Liver (tissue), 9 donors: Measurements from ENCODE around the gene ZNF580. TPM values are rescaled to one million over a fixed set of nuclear protein-coding genes. Genes with fewer than 3 reads are reported as not detected.

Experiments
- DNase-seq: peaks from one replicate; pipeline ENCODE4 v3.0.0-alpha.2; 2017; ENCODE audit warnings: low spot score
- H3K27ac ChIP-seq, 2 donors: one replicate each; pipeline ENCODE4 v1.7.0; 2013; ENCODE audit warnings: inconsistent platforms in 2 of 2, low read length in 2 of 2, control low read depth in 1 of 2, low read depth in 1 of 2, mild to moderate bottlenecking in 1 of 2
- H3K27me3 ChIP-seq, 4 donors: one replicate each; pipeline versions ENCODE4 v1.6.1 to v1.7.0; 2013; ENCODE audit warnings: low read length in 3 of 4, inconsistent platforms in 1 of 4, mild to moderate bottlenecking in 1 of 4, moderate library complexity in 1 of 4; ENCODE audit not compliant: control insufficient read depth in 4 of 4, insufficient read depth in 4 of 4
- H3K36me3 ChIP-seq, 4 donors: one replicate each; pipeline versions ENCODE4 v1.6.1 to v1.7.0; 2013; ENCODE audit warnings: low read length in 3 of 4, mild to moderate bottlenecking in 3 of 4, low read depth in 1 of 4, moderate library complexity in 1 of 4; ENCODE audit not compliant: control insufficient read depth in 4 of 4, insufficient read depth in 3 of 4
- H3K4me1 ChIP-seq, 4 donors: one replicate each; pipeline versions ENCODE4 v1.6.1 to v1.7.0; 2013; ENCODE audit warnings: low read length in 3 of 4, mild to moderate bottlenecking in 3 of 4, moderate library complexity in 1 of 4; ENCODE audit not compliant: control insufficient read depth in 4 of 4, insufficient read depth in 4 of 4
- H3K4me3 ChIP-seq, 3 donors: one replicate each; pipeline versions ENCODE4 v1.6.1 to v1.7.0; 2013; ENCODE audit warnings: low read length in 3 of 3, control low read depth in 1 of 3, low read depth in 1 of 3, mild to moderate bottlenecking in 1 of 3
- H3K9ac ChIP-seq, 2 donors: one replicate each; pipeline ENCODE4 v1.7.0; 2013; ENCODE audit warnings: low read length in 2 of 2, mild to moderate bottlenecking in 2 of 2, moderate library complexity in 2 of 2, control low read depth in 1 of 2, low read depth in 1 of 2
- H3K9me3 ChIP-seq, 4 donors: one replicate each; pipeline versions ENCODE4 v1.6.1 to v1.7.0; 2013; ENCODE audit warnings: low read length in 3 of 4; ENCODE audit not compliant: control insufficient read depth in 4 of 4
- EGR1 ChIP-seq, 2 donors: IDR thresholded peaks; 2 replicates each; pipeline ENCODE4 v1.6.1; 2016 to 2018; ENCODE audit warnings: antibody characterized with exemption in 2 of 2, low read depth in 2 of 2
- FOXA1 ChIP-seq: IDR thresholded peaks from 2 replicates; pipeline ENCODE4 v1.6.1; 2016; ENCODE audit warnings: antibody characterized with exemption
- FOXA2 ChIP-seq: IDR thresholded peaks from 2 replicates; pipeline ENCODE4 v1.6.1; 2016; ENCODE audit warnings: antibody characterized with exemption
- GABPA ChIP-seq, 2 donors: IDR thresholded peaks in 1 of 2; conservative IDR thresholded peaks in 1 of 2; 2 replicates each; pipeline ENCODE4 v1.6.1; 2016; ENCODE audit warnings: antibody characterized with exemption in 2 of 2, mild to moderate bottlenecking in 1 of 2, moderate library complexity in 1 of 2
- HNF4A ChIP-seq, 2 donors: conservative IDR thresholded peaks; 2 replicates each; pipeline ENCODE4 v1.6.1; 2016; ENCODE audit warnings: antibody characterized with exemption in 2 of 2, mild to moderate bottlenecking in 2 of 2
- HNF4G ChIP-seq: IDR thresholded peaks from 2 replicates; pipeline ENCODE4 v1.6.1; 2016; ENCODE audit warnings: antibody characterized with exemption
- JUND ChIP-seq, 2 donors: IDR thresholded peaks; 2 replicates each; pipeline ENCODE4 v1.6.1; 2016; ENCODE audit warnings: antibody characterized with exemption in 2 of 2
- NR2F2 ChIP-seq: IDR thresholded peaks from 2 replicates; pipeline ENCODE4 v1.6.1; 2016; ENCODE audit warnings: antibody characterized with exemption
- RAD21 ChIP-seq, 2 donors: IDR thresholded peaks; 2 replicates each; pipeline ENCODE4 v1.6.1; 2016; ENCODE audit warnings: antibody characterized with exemption in 2 of 2, mild to moderate bottlenecking in 2 of 2
- RXRA ChIP-seq, 2 donors: IDR thresholded peaks; 2 replicates each; pipeline ENCODE4 v1.6.1; 2017 to 2018; ENCODE audit warnings: antibody characterized with exemption in 2 of 2, mild to moderate bottlenecking in 1 of 2
- SP1 ChIP-seq: IDR thresholded peaks from 2 replicates; pipeline ENCODE4 v1.6.1; 2018; ENCODE audit warnings: antibody characterized with exemption, mild to moderate bottlenecking
- TAF1 ChIP-seq: conservative IDR thresholded peaks from 2 replicates; pipeline ENCODE4 v1.6.1; 2016; ENCODE audit warnings: antibody characterized with exemption, mild to moderate bottlenecking
- YY1 ChIP-seq: IDR thresholded peaks from 2 replicates; pipeline ENCODE4 v1.6.1; 2016; ENCODE audit warnings: antibody characterized with exemption, mild to moderate bottlenecking
- ZBTB33 ChIP-seq: IDR thresholded peaks from 2 replicates; pipeline ENCODE4 v1.6.1; 2016; ENCODE audit warnings: antibody characterized with exemption
- WGBS: extraction: QIAGEN DNeasy Blood & Tissue Kit; methylation state at CpG from one replicate; pipeline ENCODE4 v1.1.7; 2013; 5-methylcytosine and 5-hydroxymethylcytosine counted together
- polyA plus RNA-seq, 2 donors: library from polyadenylated mRNA; stranded (reverse) in 1 of 2; unstranded in 1 of 2; fragments of 200-250 nt in 1 of 2; fragments of >200 nt in 1 of 2; fragmentation: Nextera tagmentation in 1 of 2; extraction: Ambion mirVana in 1 of 2; gene quantifications; one replicate each; pipeline versions ENCODE4 v1.2.1 to v1.2.3, GENCODE V29; 2013 to 2015
- total RNA-seq, 2 donors: library from RNA; depleted of rRNA; stranded (reverse); fragments of >200 nt; gene quantifications; one replicate each; pipeline ENCODE4 v1.2.3, GENCODE V29; 2014
- TF ChIP-seq, protein P1 (sequence below): IDR thresholded peaks from 2 replicates; pipeline ENCODE4 v1.6.1; 2016; ENCODE audit warnings: antibody characterized with exemption
- TF ChIP-seq, protein P2 (sequence below): IDR thresholded peaks from 2 replicates; pipeline ENCODE4 v1.6.1; 2016; ENCODE audit warnings: antibody characterized with exemption, mild to moderate bottlenecking
- TF ChIP-seq, protein P3 (sequence below): fragments of 150-350 bp; IDR thresholded peaks from 2 replicates; pipeline ENCODE4 v1.5.1; 2017; ENCODE audit warnings: improper control_type of control experiment, low read depth, low read length; ENCODE audit not compliant: missing input control
- TF ChIP-seq, protein P4 (sequence below): IDR thresholded peaks from 2 replicates; pipeline ENCODE4 v1.6.1; 2016; ENCODE audit warnings: antibody characterized with exemption
- donor health status: healthy.
- donor health status: healthy.
- donor health status: healthy.
- donor health status: healthy.
- donor health status: healthy.

Gene ZNF580
- total and polyA plus RNA-seq, 4 donors, result 2.6 to 5.2 (median 5.1) TPM

DNA sequence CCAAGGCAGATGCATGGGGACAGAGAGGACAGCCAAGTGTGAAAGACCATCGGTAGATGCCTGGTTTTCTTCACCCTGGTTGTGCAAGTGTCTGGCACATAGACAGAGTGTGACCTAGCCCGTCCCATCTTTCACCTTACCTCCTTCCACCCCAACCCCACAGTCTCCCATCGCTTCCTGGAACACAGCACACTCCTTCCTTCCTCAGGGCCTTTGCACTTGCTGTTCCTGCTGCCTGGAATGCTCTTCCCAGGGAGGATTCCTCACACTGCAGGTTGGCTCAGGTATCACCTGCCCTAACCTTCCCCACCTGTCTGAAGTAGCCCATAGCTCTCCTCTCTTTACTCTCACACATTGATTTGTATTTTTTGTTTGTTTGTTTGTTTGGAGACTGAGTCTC, 44.5 kb upstream of the ZNF580 start:
- Histone ChIP-seq H3K9me3 (no peaks in the 10 kb centered on the region), H3K36me3 (peaks cover 3 to 28% (median 12%) of the 10 kb centered on the region in 4 donors), H3K4me1 (peaks cover 1 to 12% (median 8%) of the 10 kb centered on the region in 4 donors), H3K9ac (no peak overlapping the region), H3K27me3 (no peaks in the 10 kb centered on the region), H3K4me3 (no peak overlapping the region), H3K27ac (no peak overlapping the region)
- no peak for DNase-seq
- 83% methylated on average over 3 of the region's 3 CpGs for WGBS
- TF ChIP-seq YY1 (no peak), JUND (IDR thresholded peaks at IDR 0.05) (no peak), FOXA2 (no peak), RAD21 (IDR thresholded peaks at IDR 0.05) (no peak), SP1 (no peak), RXRA (IDR thresholded peaks at IDR 0.05) (no peak), ZBTB33 (no peak), FOXA1 (no peak), TAF1 (no peak), NR2F2 (no peak), GABPA (IDR thresholded peaks at IDR 0.05 in 1 of 2, conservative IDR thresholded peaks at IDR 0.05 in 1 of 2) (no peak), HNF4G (no peak), EGR1 (IDR thresholded peaks at IDR 0.05; ENCODE audit: low read depth in 2 of 2) (no peak)
- TF ChIP-seq, protein P1, sequence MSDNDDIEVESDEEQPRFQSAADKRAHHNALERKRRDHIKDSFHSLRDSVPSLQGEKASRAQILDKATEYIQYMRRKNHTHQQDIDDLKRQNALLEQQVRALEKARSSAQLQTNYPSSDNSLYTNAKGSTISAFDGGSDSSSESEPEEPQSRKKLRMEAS, result no peak
- TF ChIP-seq, protein P2, sequence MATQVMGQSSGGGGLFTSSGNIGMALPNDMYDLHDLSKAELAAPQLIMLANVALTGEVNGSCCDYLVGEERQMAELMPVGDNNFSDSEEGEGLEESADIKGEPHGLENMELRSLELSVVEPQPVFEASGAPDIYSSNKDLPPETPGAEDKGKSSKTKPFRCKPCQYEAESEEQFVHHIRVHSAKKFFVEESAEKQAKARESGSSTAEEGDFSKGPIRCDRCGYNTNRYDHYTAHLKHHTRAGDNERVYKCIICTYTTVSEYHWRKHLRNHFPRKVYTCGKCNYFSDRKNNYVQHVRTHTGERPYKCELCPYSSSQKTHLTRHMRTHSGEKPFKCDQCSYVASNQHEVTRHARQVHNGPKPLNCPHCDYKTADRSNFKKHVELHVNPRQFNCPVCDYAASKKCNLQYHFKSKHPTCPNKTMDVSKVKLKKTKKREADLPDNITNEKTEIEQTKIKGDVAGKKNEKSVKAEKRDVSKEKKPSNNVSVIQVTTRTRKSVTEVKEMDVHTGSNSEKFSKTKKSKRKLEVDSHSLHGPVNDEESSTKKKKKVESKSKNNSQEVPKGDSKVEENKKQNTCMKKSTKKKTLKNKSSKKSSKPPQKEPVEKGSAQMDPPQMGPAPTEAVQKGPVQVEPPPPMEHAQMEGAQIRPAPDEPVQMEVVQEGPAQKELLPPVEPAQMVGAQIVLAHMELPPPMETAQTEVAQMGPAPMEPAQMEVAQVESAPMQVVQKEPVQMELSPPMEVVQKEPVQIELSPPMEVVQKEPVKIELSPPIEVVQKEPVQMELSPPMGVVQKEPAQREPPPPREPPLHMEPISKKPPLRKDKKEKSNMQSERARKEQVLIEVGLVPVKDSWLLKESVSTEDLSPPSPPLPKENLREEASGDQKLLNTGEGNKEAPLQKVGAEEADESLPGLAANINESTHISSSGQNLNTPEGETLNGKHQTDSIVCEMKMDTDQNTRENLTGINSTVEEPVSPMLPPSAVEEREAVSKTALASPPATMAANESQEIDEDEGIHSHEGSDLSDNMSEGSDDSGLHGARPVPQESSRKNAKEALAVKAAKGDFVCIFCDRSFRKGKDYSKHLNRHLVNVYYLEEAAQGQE, result no peak
- TF ChIP-seq, protein P3, sequence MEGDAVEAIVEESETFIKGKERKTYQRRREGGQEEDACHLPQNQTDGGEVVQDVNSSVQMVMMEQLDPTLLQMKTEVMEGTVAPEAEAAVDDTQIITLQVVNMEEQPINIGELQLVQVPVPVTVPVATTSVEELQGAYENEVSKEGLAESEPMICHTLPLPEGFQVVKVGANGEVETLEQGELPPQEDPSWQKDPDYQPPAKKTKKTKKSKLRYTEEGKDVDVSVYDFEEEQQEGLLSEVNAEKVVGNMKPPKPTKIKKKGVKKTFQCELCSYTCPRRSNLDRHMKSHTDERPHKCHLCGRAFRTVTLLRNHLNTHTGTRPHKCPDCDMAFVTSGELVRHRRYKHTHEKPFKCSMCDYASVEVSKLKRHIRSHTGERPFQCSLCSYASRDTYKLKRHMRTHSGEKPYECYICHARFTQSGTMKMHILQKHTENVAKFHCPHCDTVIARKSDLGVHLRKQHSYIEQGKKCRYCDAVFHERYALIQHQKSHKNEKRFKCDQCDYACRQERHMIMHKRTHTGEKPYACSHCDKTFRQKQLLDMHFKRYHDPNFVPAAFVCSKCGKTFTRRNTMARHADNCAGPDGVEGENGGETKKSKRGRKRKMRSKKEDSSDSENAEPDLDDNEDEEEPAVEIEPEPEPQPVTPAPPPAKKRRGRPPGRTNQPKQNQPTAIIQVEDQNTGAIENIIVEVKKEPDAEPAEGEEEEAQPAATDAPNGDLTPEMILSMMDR, result no peak
- TF ChIP-seq, protein P4, sequence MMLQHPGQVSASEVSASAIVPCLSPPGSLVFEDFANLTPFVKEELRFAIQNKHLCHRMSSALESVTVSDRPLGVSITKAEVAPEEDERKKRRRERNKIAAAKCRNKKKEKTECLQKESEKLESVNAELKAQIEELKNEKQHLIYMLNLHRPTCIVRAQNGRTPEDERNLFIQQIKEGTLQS, result no peak

- 98% methylated on average over 30 of the region's 30 CpGs for WGBS
- Histone ChIP-seq H3K27me3 (no peaks in the 10 kb centered on the region), H3K9ac (no peak overlapping the region), H3K9me3 (no peaks in the 10 kb centered on the region), H3K4me3 (no peak overlapping the region), H3K4me1 (peaks cover 1 to 12% (median 11%) of the 10 kb centered on the region in 4 donors), H3K36me3 (peaks cover 3 to 24% (median 12%) of the 10 kb centered on the region in 4 donors), H3K27ac (no peak overlapping the region)
- DNase-seq, result no peak
- no peak for TF ChIP-seq GABPA (IDR thresholded peaks at IDR 0.05 in 1 of 2, conservative IDR thresholded peaks at IDR 0.05 in 1 of 2)
- no peak for TF ChIP-seq JUND (IDR thresholded peaks at IDR 0.05)
- no peak for TF ChIP-seq TAF1
- no peak for TF ChIP-seq ZBTB33
- TF ChIP-seq HNF4G, result no peak
- no peak for TF ChIP-seq YY1
- no peak for TF ChIP-seq RXRA (IDR thresholded peaks at IDR 0.05)
- TF ChIP-seq, protein P1, result no peak
- no peak for TF ChIP-seq SP1
- no peak for TF ChIP-seq HNF4A (conservative IDR thresholded peaks at IDR 0.05)
- no peak for TF ChIP-seq FOXA2
- no peak for TF ChIP-seq FOXA1
- TF ChIP-seq, protein P2, result no peak
These were observed 43.3 kb upstream of the ZNF580 start for GRCh38 chr19:55597501-55597921.
